GM19452 (cell line): ENCODE data around the gene SGCD.

Source experiments
- ATAC-seq: cut with Tn5 transposase; IDR thresholded peaks from one replicate; pipeline ENCODE4 v1.9.1; 2021; ENCODE audit not compliant: unreplicated experiment

The SGCD gene

GRCh38 chr5:156682971-156683370, 356.0 kb downstream of the SGCD start:
- no peak for ATAC-seq

DNA sequence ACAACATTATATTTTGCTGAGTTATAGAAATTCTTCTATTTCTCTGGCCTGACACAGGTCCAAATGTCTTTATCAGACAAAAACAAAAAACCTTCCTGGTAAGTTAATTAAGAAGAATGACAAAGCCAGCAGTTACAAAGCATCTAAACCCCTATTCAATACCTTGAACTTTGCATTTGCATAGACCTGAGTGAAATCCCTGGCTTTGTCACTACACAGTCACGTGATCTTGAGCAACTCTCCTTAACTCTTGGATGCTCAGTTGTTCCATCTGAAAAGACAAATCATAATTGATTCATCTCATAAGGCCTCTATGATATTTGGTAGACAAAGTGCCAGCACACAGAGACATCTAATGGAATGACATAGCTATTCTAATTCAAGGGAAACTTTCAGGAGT, 356.5 kb downstream of the SGCD start:
- ATAC-seq = no peak

- no peak for ATAC-seq
These were observed 357.3 kb downstream of the SGCD start for GRCh38 chr5:156684216-156684615.

GRCh38 chr5:156685481-156685880, 358.5 kb downstream of the SGCD start:
- ATAC-seq = no peak

- no peak for ATAC-seq
These were observed 359.4 kb downstream of the SGCD start for GRCh38 chr5:156686380-156686779.

DNA sequence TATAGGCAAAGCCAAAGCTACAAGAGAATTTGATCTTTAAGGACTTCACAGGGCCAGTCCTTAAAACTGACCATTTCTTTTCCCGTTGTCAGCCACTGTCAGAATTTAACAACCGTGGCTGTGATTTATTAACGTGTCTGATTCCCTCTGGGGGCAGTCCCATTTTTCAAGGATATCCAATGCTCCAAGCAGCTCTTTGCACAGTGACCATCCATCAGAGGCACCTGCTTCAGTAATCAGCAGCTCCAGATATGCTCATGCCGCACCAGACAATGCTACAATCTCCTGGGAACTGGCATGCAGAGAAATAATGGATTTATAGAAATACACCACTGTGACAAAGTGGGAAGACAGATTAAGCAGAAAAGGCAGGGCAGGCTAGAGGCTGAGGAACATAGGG, 359.8 kb downstream of the SGCD start:
- ATAC-seq = no peak

DNA sequence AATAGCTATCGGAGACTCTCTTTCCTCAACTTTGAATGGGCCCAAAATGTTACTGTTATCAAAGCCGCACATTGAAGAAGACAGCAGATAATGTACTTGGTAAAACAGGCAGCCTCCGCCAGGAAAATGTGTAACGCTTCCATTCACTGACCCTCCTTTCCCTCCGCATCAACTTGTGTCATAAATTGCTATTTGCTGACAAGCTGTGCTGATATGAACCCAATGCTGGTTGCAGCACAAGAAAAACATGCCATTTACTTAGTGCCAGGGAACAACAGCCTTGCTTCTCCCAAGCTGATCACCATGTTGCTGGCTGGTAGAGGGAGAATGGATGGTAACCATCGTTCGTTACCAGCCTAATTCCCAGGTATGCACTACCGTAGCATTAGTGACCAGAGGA, 360.6 kb downstream of the SGCD start:
- ATAC-seq = no peak

DNA sequence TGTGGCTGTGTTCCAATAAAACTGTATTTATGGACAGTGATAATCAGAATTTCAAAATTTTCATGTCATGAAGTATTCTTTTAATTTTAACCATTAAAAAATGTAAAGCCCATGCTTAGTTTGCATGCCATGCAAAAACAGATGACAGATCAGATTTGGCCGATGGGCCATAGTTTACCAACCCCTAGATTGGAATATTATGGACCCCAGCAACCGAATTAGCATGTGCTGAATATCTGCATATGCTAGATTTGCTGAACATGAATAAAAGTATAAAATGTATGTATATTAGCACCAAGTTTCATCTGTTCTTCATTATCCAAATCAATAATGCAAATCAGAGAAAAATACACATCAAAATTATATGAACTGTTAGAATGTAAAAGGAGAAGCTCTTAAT, 364.6 kb downstream of the SGCD start:
- ATAC-seq = no peak

DNA sequence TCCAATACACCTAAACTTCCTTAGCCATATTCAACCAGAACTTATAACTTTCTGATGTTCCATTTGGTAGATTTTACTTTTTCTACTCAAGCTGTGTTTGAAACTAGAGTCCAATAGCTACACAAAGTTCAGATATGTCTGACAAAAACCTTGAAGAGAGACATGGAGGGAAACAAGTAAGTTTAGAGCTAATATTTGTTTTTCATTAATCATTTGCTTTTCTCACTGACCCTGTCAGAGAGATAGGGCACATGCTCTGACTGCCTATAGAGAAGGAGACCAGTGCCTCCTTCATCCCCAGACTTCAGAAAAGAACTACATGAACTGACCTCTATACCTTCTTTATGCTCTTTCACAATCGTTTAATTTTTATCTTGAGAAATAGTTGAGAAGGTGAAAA, 366.1 kb downstream of the SGCD start:
- ATAC-seq = no peak

DNA sequence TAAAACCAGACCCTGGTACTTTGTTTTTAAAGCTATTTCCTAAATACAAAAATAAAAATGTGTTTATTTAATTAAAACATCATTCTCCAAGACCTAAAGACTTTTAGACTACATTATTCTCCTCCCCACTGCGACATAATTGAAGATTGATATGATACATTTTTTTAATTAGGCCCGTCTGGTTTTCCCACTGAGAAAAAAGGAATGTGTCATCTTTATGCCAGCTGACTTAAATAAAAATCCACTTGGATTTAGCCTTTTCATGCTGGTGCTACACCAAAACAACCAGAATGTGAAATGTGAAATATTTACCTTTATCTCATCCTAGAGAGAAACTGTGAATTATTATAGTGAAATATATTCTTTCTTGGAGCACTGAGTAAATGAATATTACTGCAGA, 367.6 kb downstream of the SGCD start:
- no peak for ATAC-seq

- no peak for ATAC-seq
These were observed 368.8 kb downstream of the SGCD start for GRCh38 chr5:156695774-156696173.

DNA sequence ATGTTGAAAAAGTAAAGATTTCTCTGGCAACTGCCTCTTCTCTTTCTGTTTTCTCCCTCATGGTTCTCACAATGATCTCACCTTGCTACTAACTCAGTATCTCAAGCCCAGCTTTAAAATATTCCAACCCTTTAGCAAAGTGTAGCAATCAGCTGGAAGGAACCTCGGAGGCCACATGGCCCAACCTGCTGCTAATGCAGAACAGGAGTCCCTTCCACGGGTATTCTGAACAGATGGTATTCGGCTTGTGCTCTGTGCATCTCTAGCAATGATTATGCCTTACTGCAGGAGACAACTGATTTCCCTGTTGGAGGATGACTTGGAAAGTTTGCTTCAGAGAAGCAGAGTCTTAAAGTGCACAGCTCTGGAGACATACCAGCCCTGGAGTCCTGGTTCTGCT, 371.4 kb downstream of the SGCD start:
- ATAC-seq = no peak

DNA sequence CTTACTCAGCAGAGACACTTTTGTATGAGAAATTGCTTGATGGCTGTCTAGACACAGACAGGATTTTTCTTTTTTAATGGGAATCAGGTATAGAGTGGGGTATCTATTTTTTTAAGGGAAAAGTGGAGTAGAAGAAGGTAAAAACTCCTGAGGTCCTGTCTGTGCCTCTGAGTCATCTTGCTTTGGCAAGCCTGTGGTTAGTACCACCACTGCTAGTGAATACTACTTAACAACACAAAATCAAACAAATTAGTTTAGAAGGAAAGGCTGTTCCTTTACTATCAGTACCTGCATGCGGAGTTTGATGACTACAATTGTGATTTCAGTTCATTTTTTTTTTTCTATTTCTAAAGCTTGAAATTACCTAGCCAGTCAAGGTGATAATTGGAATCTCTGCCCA, 372.2 kb downstream of the SGCD start:
- no peak for ATAC-seq

DNA sequence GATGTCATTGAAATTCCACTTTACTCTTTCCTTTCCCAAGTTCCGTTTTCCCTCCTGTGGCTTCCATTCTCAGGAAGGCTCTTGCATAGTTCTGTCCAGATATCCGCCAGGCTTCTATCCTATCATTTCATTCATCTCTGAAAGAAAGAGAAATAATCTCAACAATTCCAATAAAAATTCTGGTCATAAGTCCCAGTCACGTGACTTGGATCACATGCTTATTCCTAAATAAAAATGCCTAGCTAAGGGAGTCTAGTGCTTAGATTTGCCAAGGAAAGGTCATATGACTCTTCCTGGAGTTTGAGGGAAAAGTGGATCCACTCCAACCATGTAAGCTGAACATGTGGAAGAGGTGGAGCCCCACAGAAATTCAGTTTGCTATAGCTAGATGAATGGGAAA, 377.2 kb downstream of the SGCD start:
- no peak for ATAC-seq

- no peak for ATAC-seq
These were observed 379.7 kb downstream of the SGCD start for GRCh38 chr5:156706631-156707030.

GRCh38 chr5:156707750-156708149, 380.8 kb downstream of the SGCD start:
- ATAC-seq = no peak

DNA sequence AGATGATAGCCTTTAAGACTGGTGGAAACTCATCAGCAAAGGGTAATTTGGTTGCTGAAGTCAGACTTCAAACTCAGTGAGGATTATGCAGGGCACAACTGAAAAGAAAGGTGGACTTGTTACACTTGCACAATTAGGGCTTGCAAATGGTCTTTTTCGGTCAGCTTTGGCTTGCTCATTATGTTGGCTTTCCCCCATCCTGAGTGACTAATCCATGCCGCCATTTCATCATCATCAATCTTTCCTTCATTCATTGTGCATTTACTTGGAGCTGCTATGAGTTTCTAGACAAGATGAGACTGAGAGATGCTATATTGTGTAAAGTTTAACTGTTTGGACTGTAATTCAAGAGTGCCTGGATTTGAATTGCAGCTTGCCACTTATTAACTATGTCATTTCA, 388.3 kb downstream of the SGCD start:
- ATAC-seq = no peak

DNA sequence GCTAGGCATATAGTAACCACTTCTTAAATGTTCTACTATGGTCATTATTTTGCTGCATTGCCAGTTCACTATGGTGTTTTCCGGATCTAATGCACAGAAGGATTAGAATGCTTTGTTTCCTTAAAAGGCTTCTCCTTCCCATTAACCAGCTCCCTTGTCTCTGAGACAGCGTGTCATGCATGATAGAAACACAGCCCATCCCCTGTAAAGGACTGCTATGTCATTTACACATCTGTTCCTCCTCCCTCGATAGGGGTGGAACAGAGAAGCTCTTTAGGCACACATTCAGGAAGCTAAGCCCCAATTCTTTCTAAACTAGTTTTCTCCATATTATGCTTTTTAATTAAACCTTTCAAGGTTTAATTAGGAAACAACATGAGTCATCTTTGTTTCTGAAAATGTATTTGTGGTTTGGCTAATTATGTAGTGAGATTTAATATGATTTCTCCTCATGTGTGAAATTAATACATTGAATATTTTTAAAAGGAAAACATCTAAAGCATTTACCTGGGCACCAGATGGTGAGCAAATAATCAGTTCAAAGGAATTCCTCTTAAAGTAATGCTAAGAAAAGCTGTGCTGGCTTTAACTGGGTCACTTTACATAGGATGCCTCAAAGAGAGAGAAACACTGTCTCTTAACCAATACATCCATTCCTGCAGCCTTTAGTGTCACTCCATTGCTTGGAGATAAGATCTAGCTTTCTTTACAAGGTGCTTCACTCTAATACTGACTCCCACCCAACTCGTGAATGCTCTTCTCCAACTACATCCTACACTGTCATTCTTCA, 389.8 kb downstream of the SGCD start:
- no peak for ATAC-seq

DNA sequence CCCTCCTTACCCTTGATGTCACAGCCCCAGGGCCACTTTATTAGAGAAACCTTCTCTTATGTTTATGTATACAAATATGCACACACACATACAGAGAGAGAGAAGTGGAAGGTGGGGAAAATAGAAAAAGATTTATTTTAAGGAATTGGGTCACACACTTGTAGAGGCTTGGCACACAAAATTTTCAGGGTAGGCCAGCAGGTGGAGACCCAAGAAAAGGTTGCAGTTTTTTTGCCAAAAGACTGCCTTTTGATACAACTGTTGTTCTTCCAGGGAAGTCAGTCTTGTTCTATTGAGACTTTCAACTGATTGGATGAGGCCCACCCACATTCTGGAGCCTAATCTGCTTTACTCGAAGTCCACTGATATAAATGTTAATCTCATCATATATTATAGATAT, 392.0 kb downstream of the SGCD start:
- no peak for ATAC-seq

GRCh38 chr5:156722358-156722757, 395.4 kb downstream of the SGCD start:
- no peak for ATAC-seq

DNA sequence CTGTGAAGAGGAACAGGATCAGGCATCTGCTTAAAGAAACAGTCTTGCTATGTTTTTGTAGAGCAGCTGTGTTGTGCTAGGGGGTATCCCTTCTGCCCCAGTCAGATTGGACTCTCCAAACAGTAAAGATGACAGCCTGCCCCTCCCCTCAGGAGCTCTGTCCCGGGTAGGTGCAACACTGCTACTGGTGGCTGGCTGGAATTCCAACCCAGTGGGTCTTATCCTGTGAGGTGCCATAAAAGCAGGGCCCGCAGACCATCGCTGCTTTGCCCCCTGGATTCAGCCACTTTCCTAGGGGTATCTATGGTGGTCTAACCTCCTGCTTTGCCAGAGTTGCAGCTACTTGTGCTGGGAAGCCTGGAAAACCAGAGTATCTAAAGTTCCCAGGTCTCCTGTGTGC, 408.5 kb downstream of the SGCD start:
- ATAC-seq = no peak

- ATAC-seq = no peak
These were observed 414.6 kb downstream of the SGCD start for GRCh38 chr5:156741516-156741915.

- ATAC-seq = no peak
These were observed 426.9 kb downstream of the SGCD start for GRCh38 chr5:156753846-156754245.
